ENCODE measurements around the gene AMDHD2. TPM values are rescaled to one million over a fixed set of nuclear protein-coding genes. Genes with fewer than 3 reads are reported as not detected.

The AMDHD2 gene
- total RNA-seq, 6 experiments from 2014 or later = 15.6 to 19.3 (median 18.6) TPM

GRCh38 chr16:2511996-2512734 lies 8.0 kb upstream of the AMDHD2 start:
- peaks cover 44% of the 10 kb centered on the region for H3K4me1 Mint-ChIP-seq (ENCODE audit: low read depth)
- no peaks in the 10 kb centered on the region for H3K9me3 Mint-ChIP-seq
- H3K27me3 Mint-ChIP-seq (ENCODE audit: insufficient read depth) = peaks cover 9% of the 10 kb centered on the region
- no peak for TF ChIP-seq CTCF (IDR thresholded peaks at IDR 0.05)
- H3K27ac Mint-ChIP-seq = no peak overlapping the region
- DNase-seq = no peak
- peak overlapping the region; percentile 90 for H3K4me3 Mint-ChIP-seq
- H3K36me3 Mint-ChIP-seq (ENCODE audit: low read depth) = peaks cover 23% of the 10 kb centered on the region

- no peaks in the 10 kb centered on the region for H3K9me3 Mint-ChIP-seq
- TF ChIP-seq CTCF (IDR thresholded peaks at IDR 0.05) = peak; percentile 39; the same call in 1 of the 2 replicates
- H3K4me1 Mint-ChIP-seq (ENCODE audit: low read depth) = peaks cover 51% of the 10 kb centered on the region
- H3K36me3 Mint-ChIP-seq (ENCODE audit: low read depth) = peaks cover 23% of the 10 kb centered on the region
- H3K27ac Mint-ChIP-seq = peak overlapping the region; percentile 36; the same call in 1 of the 2 replicates
- DNase-seq = no peak
- H3K27me3 Mint-ChIP-seq (ENCODE audit: insufficient read depth) = peaks cover 9% of the 10 kb centered on the region
- peak overlapping the region; percentile 90 for H3K4me3 Mint-ChIP-seq
Observed at GRCh38 chr16:2512735-2513404, 7.3 kb upstream of the AMDHD2 start.

- no peaks in the 10 kb centered on the region for H3K9me3 Mint-ChIP-seq
- peaks cover 23% of the 10 kb centered on the region for H3K36me3 Mint-ChIP-seq (ENCODE audit: low read depth)
- H3K4me1 Mint-ChIP-seq (ENCODE audit: low read depth) = peaks cover 54% of the 10 kb centered on the region
- DNase-seq = peak; percentile 79
- H3K4me3 Mint-ChIP-seq = peak within 1 kb of the TSS; percentile 93
- H3K27me3 Mint-ChIP-seq (ENCODE audit: insufficient read depth) = peaks cover 9% of the 10 kb centered on the region
- TF ChIP-seq CTCF (IDR thresholded peaks at IDR 0.05) = no peak
- H3K27ac Mint-ChIP-seq = peak within 1 kb of the TSS; percentile 93
Observed at GRCh38 chr16:2513405-2514332, 6.5 kb upstream of the AMDHD2 start, which contains the start of gene ATP6V0C. Gene ATP6V0C (plus strand): TSS chr16:2513952. CDS start chr16:2514104, 152 bp downstream.

GRCh38 chr16:2514333-2515179 lies 5.6 kb upstream of the AMDHD2 start:
- no peaks in the 10 kb centered on the region for H3K9me3 Mint-ChIP-seq

More at GRCh38 chr16:2514333-2515179, 5.6 kb upstream of the AMDHD2 start:
- DNase-seq = no peak
- peaks cover 23% of the 10 kb centered on the region for H3K36me3 Mint-ChIP-seq (ENCODE audit: low read depth)
- H3K4me3 Mint-ChIP-seq = peak overlapping the region; percentile 93
- H3K4me1 Mint-ChIP-seq (ENCODE audit: low read depth) = peaks cover 62% of the 10 kb centered on the region
- no peak for TF ChIP-seq CTCF (IDR thresholded peaks at IDR 0.05)
- H3K27me3 Mint-ChIP-seq (ENCODE audit: insufficient read depth) = peaks cover 10% of the 10 kb centered on the region
- peak overlapping the region; percentile 93 for H3K27ac Mint-ChIP-seq
